AG04449 (cell line): ENCODE measurements around the gene GZMA.

Experiments used
- CTCF ChIA-PET: fragments of 350-600 bp; formaldehyde crosslinking; extraction: SDS; loops from one replicate; lab custom pipeline; 2021; ENCODE audit warnings: antibody characterized with exemption; lab: Yijun Ruan, JAX
- POLR2A ChIA-PET: fragments of 400-600, 350-600 bp; formaldehyde crosslinking; extraction: SDS; loops from one replicate; lab custom pipeline; 2020; ENCODE audit warnings: antibody characterized with exemption, inconsistent platforms; lab: Yijun Ruan, JAX
- DNase-seq: peaks from one replicate; pipeline ENCODE4 v3.0.0-alpha.2; 2010; ENCODE audit warnings: low read depth, low spot score
- H3K4me3 ChIP-seq: 2 replicates; pipeline ENCODE4 v1.5.1; 2011; ENCODE audit warnings: low read depth, mild to moderate bottlenecking, control low read depth, low read length
- TF ChIP-seq, protein P1 (sequence below): IDR thresholded peaks from one replicate; pipeline ENCODE4 v1.5.1; 2011; ENCODE audit warnings: mild to moderate bottlenecking, moderate library complexity, low read length, control low read depth, inconsistent platforms; ENCODE audit not compliant: insufficient read depth; ENCODE audit errors: missing control alignments

Gene GZMA

DNA sequence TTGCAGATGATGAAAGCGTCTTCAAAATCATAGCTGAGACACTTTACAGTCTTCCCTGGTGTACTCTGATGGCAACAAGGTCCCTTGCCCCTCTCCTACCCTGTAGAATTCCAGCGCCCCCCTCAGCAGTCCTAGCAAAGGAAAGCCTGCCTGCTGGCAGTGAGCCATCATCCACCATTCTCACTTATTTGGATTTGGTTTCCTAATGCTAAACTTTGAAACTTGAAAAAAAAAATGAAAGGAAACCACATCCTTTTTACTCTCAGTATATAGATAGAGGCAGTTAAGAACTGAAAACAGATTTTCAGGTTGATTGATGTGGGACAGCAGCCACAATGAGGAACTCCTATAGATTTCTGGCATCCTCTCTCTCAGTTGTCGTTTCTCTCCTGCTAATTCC is at the start of gene GZMA:
TSS of gene GZMA (plus strand) at position 299 of the 400 bp plus-strand sequence. CDS start at position 336, 37 bp downstream.
- CTCF ChIA-PET: interaction anchor here (0.8 kb wide), 1 partner anchor 158 kb away, joined by 3 read pairs; no protein-coding TSS in a partner anchor
- no peak within 1 kb of the TSS for H3K4me3 ChIP-seq
- TF ChIP-seq, protein P1, sequence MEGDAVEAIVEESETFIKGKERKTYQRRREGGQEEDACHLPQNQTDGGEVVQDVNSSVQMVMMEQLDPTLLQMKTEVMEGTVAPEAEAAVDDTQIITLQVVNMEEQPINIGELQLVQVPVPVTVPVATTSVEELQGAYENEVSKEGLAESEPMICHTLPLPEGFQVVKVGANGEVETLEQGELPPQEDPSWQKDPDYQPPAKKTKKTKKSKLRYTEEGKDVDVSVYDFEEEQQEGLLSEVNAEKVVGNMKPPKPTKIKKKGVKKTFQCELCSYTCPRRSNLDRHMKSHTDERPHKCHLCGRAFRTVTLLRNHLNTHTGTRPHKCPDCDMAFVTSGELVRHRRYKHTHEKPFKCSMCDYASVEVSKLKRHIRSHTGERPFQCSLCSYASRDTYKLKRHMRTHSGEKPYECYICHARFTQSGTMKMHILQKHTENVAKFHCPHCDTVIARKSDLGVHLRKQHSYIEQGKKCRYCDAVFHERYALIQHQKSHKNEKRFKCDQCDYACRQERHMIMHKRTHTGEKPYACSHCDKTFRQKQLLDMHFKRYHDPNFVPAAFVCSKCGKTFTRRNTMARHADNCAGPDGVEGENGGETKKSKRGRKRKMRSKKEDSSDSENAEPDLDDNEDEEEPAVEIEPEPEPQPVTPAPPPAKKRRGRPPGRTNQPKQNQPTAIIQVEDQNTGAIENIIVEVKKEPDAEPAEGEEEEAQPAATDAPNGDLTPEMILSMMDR: no peak
- POLR2A ChIA-PET: no interaction called here
- no peak for DNase-seq

DNA sequence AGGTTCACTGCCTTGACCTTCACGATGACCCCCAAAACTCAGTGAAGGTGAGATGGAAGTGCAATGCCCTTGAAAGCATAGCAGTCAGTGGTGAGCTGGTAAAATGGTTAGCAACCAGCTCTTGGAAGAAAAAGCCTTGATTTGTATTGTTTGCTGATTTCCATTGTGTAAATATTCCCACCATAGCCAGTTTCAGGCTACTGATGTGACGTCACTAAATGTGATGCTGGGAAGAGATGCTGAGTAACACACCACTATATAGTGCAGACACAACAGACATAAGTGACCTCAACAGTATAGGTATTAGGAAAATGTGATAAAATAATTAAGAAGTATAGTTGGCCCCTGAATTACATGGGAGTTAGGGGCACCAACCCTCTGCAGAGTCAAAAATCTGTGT is 47.3 kb upstream of the GZMA start:
- no peak overlapping the region for H3K4me3 ChIP-seq
- no peak for DNase-seq
- ChIA-PET CTCF (no interaction called here), POLR2A (no interaction called here)
- TF ChIP-seq, protein P1: no peak

DNA sequence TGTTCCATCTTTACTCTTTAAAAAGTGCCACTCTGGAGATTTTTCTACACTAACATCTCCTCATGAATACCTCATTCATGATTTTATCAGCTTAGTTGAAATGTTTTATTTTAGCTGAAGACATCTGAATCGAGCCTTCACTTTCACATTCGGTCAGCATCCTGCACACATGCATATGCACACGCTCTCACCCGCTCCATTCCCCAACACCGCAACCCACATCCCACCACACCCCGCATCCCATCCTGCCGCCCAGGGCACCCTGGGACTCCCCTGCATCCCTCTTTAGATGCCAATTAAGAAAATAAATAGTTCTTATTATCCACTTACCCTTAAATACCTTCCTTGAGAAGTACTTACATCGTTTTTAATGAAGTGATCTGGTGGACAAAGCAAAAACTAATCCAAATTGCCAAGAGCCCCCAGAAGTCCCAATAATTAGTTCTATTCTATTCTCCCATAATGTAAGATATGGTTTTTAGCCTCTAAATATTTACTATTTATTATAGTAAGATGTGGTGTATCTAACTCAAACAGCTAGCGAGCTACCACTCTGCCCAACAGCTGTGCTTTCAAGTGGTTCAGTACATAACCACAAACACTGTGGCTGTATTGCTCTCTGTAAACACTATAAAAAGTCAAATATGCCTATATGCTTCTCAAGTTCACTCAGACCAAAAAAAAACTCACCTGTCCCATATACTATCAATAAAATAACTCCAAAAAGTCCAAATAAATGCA is 40.2 kb upstream of the GZMA start:
- H3K4me3 ChIP-seq: no peak overlapping the region
- ChIA-PET CTCF (interaction anchor here (1.3 kb wide), 1 partner anchor 118 kb away, joined by 6 read pairs; no protein-coding TSS in a partner anchor), POLR2A (no interaction called here)
- TF ChIP-seq, protein P1: no peak
- no peak for DNase-seq

DNA sequence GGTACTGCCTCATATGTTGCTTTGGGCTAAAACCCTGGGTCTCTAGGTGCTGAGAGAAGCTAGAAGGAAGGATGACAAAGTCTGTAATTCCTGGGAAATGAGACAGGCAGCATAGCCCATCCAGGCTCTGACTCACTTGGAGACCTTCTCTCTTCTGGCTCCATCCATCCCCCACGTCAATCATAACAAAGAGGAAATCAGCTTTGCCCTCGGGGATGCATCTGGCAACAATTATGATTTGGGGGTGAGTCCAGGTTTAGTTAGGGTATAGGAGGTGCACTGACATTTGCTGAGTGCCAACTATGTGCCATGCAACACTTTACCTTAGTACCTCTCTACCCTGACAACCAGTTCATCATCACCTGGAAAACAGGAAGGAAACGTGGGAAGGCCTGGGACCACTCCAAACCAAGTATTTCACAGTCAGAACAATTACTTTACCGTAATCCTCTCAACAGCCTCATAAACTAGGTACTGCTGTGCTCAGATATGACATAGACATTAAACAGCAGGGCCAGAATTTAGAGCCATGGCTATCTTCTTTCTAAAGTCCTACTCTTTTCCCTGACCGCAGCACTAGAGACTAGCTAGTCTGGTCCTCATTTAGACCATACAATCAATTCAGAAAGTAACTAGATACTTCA is 39.1 kb upstream of the GZMA start:
- ChIA-PET CTCF (interaction anchor here (1.3 kb wide), 1 partner anchor 83 kb away, joined by 4 read pairs; no protein-coding TSS in a partner anchor), POLR2A (no interaction called here)
- no peak overlapping the region for H3K4me3 ChIP-seq
- TF ChIP-seq, protein P1: no peak
- no peak for DNase-seq

DNA sequence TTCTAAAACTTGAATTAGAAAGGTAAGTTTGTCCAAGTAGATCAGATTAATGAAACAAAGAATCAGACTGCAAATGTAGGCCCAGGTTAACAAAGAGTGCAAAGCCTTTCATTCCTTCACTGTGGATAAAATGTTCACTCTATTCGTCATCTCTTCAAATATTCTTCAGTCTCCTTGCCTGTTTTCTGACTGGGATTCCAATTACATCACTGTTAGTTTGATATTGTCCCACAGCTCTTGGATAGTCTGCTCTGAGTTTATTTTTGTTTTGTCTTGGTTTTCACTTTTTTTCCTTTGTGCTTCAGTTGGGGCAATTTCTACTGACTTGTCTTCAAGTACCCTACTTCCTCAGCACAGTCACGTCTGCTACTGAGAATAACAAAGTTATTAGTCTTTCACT is 38.5 kb upstream of the GZMA start:
- CTCF ChIA-PET: interaction anchor here (1.3 kb wide), 1 partner anchor 83 kb away, joined by 4 read pairs; no protein-coding TSS in a partner anchor
- POLR2A ChIA-PET: no interaction called here
- H3K4me3 ChIP-seq: no peak overlapping the region
- TF ChIP-seq, protein P1: no peak
- DNase-seq: no peak

DNA sequence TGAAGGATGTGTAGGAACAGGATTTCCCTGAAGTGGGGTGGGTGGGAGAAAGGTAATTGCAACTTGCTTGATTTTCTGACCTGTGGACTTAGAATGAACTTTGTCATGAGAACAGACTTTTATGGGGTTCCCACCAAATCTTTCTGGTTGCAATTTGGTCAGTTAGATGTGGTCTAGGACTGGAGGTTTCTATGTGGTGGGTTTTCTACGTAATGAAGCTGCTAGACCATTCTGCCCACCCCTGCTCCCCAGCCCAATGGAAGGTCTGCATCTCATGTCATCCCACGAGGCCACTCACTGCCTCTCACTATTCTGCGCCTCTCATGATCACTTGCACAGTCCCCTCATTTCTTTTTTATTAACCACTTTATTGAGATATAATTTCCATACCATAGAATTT is 37.9 kb upstream of the GZMA start:
- DNase-seq: no peak
- TF ChIP-seq, protein P1: no peak
- no peak overlapping the region for H3K4me3 ChIP-seq
- ChIA-PET CTCF (no interaction called here), POLR2A (no interaction called here)
